Panc1 (cell line): ENCODE results near the gene ZNF236.

Source experiments
- CTCF ChIP-seq: fragments of 450-650 bp; IDR thresholded peaks from 2 replicates; pipeline ENCODE4 v1.5.1; 2017; ENCODE audit warnings: mild to moderate bottlenecking
- REST ChIP-seq, 2 experiments: IDR thresholded peaks; 2 replicates each; pipeline ENCODE4 v1.6.1; 2011 to 2012; ENCODE audit warnings: low read depth in 2 of 2, control low read depth in 1 of 2, low read length in 1 of 2, mild to moderate bottlenecking in 1 of 2, moderate library complexity in 1 of 2; ENCODE audit not compliant: insufficient read depth in 1 of 2

GRCh38 chr18:76972846-76973519 lies 150.6 kb downstream of the ZNF236 start:
- TF ChIP-seq REST (IDR thresholded peaks at IDR 0.05; ENCODE audit: insufficient read depth in 1 of 2, low read depth in 2 of 2, low read length in 1 of 2) (no peak), CTCF (no peak)
